GM20000 (cell line): ENCODE results near the gene SIGLEC12.

Source experiments
- DNase-seq: peaks from one replicate; pipeline ENCODE4 v3.0.0; 2012; ENCODE audit warnings: low spot score
- TF ChIP-seq, protein P1 (sequence below): IDR thresholded peaks from 2 replicates; pipeline ENCODE4 v1.5.1; 2012; ENCODE audit warnings: mild to moderate bottlenecking, control low read depth; ENCODE audit errors: extremely low read depth, missing control alignments

Gene SIGLEC12

DNA sequence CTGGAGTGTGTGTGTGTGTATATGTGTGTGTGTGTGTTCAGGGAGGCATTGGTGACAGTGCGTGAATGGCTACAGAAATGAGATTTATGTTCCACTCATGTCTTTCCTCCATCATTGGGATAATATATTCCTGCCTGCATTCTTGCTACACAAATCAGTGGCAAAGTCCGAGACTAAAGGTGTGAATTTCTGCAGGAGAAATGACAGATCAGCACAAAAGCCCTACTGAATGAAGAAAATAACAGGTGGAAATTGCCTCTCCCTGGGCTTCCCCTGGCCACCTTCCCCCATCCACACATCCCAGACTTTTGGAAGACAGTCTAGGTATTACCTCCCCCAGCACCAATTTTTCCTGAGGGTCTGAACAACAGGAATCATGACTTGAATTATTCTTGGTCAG is 19.8 kb upstream of the SIGLEC12 start:
- no peak for DNase-seq
- TF ChIP-seq, protein P1, sequence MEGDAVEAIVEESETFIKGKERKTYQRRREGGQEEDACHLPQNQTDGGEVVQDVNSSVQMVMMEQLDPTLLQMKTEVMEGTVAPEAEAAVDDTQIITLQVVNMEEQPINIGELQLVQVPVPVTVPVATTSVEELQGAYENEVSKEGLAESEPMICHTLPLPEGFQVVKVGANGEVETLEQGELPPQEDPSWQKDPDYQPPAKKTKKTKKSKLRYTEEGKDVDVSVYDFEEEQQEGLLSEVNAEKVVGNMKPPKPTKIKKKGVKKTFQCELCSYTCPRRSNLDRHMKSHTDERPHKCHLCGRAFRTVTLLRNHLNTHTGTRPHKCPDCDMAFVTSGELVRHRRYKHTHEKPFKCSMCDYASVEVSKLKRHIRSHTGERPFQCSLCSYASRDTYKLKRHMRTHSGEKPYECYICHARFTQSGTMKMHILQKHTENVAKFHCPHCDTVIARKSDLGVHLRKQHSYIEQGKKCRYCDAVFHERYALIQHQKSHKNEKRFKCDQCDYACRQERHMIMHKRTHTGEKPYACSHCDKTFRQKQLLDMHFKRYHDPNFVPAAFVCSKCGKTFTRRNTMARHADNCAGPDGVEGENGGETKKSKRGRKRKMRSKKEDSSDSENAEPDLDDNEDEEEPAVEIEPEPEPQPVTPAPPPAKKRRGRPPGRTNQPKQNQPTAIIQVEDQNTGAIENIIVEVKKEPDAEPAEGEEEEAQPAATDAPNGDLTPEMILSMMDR, result no peak

DNA sequence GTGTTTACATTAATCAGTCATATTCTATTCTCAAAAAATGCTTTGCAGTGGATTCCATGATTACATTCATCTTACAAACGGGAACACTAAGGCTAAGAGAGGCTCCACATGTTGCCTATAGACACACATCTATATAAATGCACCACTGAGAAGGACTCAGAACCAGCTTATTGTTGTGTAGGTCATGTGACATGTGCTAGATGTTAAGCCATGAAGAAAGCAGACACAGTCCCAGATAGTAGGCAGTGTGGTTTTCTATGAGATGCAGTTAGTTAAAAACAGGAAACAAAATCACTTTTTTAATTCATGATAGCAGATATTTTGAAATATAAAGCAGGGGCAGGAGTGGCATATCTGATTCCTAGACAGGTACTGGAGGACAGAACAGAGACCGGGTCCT is 19.1 kb upstream of the SIGLEC12 start:
- no peak for DNase-seq
- TF ChIP-seq, protein P1, result no peak

DNA sequence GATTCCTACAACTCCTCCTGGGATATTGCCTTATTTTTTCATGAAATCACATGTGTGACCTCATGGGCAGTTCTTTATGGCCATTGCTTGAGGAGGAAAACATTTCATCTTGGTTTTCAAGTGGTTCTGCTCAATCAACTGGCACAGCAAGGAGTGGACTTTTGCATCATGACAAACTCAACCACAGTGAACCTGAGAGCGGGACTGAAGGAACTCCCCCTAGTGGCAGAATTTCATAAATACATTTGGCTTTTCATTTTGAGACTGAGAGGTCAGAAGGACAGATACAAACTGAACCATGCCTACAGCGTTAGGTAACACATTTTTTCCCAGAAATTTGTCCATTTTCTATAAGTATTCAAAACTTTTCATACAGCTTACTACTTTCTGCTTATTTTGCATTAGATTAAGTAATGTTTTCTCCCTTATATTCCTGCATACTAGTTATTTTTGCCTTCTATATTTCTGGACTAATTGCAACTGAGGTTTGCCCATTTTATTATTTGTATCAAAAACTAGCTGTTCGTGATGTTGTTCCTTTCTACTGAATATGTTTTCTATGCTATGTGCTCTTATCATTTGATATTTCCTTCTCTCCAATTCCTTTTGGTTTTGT is 13.4 kb upstream of the SIGLEC12 start:
- TF ChIP-seq, protein P1, result peak; percentile 63
- DNase-seq, result peak; percentile 61

DNA sequence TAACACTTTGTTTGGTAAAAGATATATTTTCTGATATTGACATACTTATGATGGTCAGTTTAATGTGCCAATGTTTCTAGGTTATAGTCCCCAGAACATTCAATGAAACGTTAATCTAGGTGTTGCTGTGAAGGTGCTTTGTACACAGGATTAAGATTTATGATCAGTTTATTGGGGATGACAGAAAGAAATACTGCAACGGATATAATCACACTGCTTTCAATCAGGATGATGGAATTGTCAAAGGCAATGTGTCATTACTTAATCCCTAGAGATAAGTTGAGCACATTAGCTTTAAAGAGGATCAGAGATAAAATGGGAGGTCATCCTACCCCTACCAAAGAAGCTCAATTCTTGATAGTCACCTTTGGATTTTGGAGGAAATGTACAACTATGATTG is 12.4 kb upstream of the SIGLEC12 start:
- no peak for DNase-seq
- TF ChIP-seq, protein P1, result no peak

DNA sequence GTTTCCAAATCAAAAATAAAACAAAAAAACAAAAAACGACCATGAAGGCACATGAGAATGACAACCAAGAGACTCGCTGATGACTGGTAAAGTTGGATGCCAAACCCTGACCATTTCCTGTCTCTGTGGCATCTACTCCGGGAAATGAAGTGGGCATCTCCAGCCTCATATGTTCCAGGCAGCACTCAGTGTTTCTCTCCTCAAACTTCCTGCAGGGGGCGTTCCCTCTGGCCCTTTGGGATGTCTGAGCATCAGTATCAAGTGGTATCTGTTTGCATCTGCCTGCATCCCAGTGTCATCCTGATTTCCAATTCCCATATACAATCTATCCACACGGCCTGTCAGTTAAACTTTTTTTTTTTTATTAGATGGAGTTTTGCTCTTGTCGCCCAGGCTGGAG is 9.8 kb upstream of the SIGLEC12 start:
- peak; percentile 25 for DNase-seq
- TF ChIP-seq, protein P1, result no peak

DNA sequence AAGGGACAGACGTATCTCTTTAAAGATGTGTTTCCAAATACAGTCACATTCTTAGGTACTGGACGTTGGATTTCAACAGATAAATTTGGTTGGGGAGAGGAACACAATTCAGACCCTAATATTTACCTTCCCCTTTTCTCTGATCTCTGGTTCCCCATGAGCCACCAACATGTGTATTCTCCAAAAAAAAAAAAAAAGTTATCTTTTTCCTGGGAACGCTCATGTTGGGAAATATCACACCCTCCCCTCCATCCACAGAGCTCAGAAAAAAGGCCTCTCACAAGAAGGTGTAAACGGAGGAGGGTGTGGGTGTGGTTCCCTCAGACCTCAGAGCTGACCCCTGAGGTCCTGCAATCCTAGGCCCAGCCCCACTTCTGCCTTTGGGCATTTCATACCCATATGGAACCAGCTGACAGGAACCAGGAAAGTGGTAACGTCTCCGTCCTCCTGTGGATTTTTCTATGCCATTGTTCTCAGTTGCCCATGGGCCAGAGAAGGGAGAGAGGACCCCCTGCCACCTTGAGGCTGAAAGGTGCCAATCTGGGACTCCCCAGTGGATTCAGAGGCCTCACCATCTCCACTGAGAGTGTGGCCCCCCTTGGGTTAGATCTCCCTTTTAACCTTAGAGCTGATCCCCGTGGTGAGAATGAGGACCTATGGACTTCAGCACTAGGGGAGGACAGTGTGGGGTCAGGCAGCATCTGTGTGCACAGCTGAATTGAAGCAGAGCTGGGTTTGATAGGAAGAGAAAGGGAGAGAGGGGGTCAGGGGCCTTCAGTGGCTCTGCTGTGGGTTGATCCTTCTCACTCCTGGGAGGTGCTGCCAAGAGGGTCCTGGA is 8.4 kb upstream of the SIGLEC12 start:
- TF ChIP-seq, protein P1, result no peak
- no peak for DNase-seq

DNA sequence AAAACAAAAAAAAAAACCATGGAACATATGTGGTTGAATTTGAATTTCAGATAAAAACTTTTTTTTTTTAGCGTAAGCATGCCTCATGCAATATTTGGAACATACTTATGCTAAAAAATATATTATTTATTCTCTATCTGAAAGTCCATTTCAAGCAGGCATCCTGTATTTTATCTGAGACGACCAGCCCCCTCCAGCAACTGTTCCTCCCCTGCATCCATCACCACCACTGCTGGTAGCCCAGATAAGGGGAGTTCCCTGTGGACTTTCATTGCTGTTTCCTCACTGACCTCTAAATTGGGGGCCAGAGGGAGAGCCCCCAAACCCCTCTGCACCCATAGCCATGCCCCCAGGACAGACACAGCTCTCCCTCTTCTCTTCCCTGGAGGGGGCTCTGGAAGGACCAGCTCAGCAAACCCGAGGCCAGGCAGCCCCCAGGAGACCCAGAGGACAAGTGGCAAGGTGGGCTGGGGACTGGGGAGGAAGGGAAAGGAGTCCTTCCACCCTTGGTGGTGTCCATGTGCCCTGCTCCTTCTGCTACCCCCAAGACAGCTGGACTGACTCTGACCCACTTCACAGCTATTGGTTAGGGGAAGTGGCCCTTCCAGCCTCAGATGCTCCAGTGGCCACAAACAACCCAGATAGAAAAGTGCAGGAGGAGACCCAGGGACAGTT is 6.6 kb upstream of the SIGLEC12 start:
- DNase-seq, result no peak
- TF ChIP-seq, protein P1, result no peak
